Activated CD4-positive, CD25-positive, alpha-beta regulatory T cell treated with anti-CD3 and anti-CD28 coated beads, Interleukin-2, amount 50 U/mL, for 16 hours (primary cell): ENCODE measurements around the gene AVPI1.

Experiments used
- DNase-seq: peaks from one replicate; pipeline ENCODE4 v3.0.0-alpha.2; 2020; ENCODE audit warnings: low read depth, low spot score

AVPI1 gene, protein sequence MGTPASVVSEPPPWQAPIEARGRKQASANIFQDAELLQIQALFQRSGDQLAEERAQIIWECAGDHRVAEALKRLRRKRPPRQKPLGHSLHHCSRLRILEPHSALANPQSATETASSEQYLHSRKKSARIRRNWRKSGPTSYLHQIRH

DNA sequence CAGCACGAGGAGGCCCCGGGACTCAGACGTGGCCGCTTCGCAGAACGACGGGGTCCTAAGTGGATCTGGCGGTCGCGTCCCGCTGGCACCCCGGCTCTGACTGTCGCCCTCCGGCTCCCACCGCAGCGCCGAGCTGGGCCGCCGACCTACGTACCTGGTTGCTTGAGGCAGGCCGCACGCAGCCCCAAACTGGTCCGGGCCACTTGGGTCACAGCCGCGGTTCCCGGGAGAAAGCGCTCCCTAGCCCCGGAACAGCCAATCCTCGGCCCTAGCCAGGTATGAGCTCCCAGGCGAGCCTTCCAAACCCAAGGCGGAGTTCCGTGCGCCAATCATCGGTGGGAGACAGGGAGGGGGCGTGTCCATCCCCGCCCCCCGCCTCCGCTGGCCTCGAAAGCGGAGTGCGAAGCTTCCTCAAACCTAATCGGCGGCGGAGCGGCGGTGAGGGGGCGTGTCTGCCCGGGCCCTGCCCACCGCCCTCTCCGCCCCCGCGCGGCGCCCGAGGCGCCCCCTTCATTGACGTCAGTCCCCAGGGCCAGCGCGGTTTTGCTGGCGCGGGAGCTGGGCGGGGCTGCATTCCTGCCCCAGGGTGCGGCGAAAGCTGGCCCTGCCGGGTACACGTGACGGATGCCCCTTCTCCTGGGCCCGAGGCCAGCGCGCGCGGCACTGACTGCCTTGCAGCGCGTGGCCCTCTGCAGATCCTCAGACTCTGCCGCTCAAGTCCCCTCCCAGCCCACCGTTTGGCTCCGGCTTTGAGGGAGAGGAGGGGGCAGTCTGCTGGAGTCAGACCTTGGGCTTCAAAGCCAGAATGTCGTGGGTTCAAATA, at the start of gene AVPI1:
Gene AVPI1 (minus strand): TSS at position 280 of the 823 bp plus-strand sequence. CDS start 7,336 bp downstream, outside the sequence.
- peak; percentile 90 for DNase-seq

DNA sequence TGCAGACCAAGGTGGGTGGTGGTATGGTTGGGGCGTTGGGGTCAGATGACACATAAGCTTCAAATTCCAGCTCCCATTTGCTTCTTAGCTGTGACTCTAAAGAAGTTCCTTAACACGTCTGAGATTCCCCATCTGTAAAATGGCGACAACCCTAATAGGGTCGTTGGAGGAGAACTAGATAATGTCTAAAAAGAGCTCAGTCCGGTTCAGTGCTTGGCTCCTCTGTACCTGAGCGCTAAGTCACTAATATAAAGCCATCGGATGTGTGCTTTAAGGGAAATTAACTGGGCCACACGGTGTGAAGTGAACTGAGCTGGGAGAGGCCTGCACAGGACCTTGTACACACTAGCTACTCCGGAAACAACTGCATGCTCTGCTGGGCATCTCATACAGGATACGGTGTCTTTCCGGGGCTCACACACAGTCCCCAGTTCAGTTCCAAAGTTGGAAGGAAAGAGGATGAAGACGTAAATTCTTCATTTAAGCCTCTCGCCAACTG, 49.4 kb upstream of the AVPI1 start:
- no peak for DNase-seq

DNA sequence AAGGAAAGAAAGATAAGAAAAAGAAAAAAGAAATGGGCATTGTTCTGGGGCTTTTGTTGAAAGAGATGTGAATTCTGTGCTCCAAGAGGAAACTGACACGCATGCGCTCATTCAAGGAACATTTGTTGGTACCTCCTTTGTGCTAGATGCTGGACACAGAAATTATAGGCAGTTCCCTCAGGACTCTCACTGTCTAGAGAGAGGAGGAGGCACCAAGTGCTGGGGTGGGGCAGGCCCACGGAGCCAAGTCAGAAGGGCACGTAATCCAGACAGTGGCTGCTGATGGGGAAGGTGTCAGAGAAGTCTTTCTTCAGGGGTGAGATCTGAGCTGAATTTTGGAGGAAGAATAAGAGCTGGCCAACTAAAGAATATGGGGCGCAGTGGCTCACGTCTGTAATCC, 47.0 kb upstream of the AVPI1 start:
- no peak for DNase-seq

GRCh38 chr10:97733256-97733655, 46.2 kb upstream of the AVPI1 start:
- DNase-seq = no peak

DNA sequence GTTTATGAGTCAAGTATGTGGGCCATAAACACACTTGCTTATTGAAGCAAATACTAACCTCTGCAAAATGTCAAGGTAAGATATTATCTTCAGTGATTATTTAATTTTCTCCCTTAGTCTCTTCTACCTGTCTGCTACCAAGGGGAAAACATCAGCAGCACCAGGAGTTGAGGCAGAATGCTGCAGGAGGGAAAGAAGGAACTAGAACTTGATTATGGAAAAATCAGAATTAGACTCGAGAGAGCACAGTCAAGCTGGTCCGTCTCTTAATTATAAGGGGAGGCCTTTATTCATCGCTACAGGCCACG, 45.0 kb upstream of the AVPI1 start:
- DNase-seq = no peak

DNA sequence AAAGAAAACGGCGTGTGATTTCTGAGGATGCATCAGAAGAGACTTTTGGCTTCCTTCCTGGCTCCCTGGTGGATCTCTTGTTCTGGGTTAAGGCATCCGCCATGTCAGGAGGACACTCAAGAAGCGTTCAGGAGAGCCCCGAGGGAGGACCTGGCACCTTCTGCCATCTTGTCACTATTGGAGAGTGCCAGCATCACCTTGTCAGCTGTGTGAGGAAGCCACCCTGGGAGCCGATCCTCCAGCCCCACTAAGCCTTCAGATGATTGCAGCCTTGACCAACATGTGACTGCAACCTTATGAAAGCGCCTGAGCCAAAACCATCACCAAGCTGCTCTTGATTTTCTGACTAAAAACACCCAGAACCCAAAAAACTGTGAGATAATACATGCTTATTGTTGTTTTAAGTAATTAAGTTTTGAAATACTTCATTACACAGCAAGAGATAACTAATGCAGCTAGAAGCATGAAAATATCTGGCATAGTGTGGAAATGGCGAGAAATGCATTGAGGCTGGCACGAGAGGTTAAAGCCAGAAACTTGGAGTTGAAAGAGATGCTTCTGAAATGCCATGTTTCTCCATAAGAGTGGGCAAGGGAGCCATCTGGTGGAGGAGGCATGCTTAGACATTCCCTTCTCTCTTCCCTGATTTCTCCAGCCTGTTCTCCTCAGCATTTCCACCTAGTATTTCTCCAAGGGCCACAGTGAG, 44.5 kb upstream of the AVPI1 start:
- DNase-seq = peak; percentile 26

GRCh38 chr10:97729014-97729413, 42.0 kb upstream of the AVPI1 start:
- no peak for DNase-seq

DNA sequence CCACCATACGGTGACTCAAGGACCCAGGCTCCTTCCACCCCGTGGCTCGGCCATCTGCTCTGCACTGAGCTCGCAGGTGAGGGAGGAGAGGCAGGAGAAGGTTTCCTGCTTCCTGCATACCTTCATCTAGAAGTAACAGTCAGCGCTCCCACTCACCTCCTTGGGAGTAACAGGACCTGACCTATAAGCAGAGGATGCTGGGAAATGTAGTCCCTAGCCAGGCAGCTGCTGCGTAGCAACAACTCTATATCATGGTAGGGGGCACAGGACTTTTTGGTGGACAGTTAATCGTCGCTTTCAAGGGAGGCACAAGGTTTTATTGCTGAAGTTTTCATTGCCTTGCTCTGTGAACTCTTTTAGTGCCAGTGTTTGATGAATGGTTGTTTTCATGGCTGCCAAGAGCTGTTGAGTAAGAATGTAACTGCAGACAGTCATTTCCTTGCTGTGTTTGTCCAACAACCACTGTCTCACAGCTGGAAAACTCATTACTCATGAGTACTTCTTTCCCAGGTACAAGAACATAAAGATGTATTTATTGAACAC, 39.7 kb upstream of the AVPI1 start:
- DNase-seq = no peak

GRCh38 chr10:97724341-97724941, 37.4 kb upstream of the AVPI1 start:
- DNase-seq = no peak

DNA sequence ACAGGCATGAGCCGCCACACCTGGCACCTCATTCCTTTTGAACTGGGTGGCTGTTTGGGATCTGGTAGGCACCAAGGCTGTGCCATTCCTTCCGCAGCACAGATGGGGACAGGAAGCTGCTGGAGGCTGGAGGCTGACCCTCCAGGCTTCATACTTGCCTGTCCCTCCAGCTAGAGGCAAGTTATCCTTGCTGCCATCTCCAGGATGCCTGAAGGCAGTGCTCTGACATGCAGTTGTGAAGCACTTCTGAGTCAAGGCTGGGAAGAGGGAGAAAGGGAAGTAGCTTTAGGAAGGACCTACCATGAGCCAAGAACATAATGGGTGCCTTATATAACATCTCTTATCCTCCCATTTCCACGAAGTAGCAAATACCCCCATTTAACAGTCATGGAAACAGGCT, 36.0 kb upstream of the AVPI1 start:
- no peak for DNase-seq

DNA sequence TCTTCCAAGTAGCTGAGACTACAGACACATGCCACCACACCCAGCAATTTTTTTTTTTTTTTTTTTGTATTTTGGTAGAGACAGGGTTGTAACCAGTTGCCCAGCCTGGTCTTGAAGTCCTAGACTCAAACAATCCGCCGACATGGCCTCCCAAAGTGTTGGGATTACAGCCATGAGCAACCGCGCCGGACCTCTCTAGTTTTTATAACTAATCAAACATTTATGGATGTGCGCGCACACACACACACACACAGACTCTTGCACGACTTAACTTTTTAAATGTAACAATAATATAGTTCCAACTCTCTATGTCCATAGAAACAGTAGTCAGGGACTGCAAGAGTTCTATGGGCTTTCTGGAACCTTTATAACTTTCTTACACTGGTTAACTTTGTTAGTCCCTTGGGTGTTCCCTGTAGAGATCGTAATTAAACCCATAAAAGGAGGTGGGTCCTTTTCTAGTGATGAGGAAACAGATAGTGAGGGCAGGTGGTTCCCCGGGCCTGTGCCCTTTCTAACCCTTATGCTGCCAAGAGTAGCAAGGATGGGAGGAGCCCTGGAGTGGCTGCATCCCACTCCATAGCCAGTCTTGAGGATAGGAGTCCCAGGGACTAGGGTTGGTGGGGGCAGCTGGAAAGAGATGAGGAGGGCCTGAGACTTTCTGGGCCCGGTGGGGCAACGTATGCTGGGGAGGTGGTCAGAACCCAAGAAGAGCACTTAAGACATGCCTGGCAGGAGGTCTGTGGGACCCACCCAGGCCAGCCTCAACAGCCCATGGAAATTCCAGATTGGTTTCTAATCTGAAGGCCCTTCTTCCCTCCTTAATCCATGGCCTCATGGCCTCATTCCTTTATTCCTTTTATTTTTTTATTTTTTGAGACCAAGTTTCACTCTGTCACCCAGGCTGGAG, 35.1 kb upstream of the AVPI1 start:
- DNase-seq = no peak

GRCh38 chr10:97719602-97720001, 32.6 kb upstream of the AVPI1 start:
- no peak for DNase-seq

DNA sequence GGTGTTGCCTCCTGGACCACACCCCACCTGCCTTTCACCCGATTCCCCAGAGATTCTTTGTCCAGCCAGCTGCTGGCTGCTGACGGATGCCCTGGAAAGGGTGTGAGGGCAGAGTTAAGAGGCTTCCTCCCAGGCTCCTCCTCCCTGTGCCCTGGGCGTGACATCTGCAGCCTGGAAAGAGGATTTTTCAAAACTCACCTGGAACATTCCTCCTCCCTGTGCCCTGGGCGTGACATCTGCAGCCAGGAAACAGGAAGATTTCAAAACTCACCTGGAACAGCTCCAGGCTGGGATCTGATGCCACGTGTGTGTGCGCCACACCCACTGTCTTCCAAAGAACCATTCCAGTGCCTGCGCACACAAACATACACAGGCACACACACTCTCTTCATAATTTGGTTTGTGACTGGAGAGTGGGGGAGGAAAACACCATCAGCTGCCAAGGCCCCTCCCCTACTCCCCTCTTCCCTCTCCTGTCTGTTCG, 31.7 kb upstream of the AVPI1 start:
- no peak for DNase-seq

GRCh38 chr10:97718178-97718577, 31.1 kb upstream of the AVPI1 start:
- no peak for DNase-seq

DNA sequence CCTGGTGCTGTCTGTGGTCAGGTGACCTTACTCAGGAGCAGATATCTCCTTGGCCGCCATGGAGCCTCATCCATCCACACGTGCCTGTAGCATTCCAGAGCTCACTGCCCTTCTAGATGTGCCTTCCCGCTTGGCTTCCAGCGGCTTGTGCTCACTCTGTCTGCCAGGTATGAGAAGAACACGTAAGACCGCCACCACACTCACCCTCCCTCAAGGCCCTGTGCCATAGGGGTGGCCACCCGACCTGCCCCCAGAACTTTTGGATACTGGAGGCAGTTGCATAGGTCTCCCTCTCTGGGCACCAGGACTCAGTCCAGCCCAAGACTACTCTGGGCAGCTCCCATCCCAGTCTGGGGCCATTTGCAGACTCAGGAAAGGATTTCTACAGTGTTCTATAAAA, 30.6 kb upstream of the AVPI1 start:
- DNase-seq = no peak

- DNase-seq = no peak
These were observed 28.3 kb upstream of the AVPI1 start for GRCh38 chr10:97715259-97715874.

DNA sequence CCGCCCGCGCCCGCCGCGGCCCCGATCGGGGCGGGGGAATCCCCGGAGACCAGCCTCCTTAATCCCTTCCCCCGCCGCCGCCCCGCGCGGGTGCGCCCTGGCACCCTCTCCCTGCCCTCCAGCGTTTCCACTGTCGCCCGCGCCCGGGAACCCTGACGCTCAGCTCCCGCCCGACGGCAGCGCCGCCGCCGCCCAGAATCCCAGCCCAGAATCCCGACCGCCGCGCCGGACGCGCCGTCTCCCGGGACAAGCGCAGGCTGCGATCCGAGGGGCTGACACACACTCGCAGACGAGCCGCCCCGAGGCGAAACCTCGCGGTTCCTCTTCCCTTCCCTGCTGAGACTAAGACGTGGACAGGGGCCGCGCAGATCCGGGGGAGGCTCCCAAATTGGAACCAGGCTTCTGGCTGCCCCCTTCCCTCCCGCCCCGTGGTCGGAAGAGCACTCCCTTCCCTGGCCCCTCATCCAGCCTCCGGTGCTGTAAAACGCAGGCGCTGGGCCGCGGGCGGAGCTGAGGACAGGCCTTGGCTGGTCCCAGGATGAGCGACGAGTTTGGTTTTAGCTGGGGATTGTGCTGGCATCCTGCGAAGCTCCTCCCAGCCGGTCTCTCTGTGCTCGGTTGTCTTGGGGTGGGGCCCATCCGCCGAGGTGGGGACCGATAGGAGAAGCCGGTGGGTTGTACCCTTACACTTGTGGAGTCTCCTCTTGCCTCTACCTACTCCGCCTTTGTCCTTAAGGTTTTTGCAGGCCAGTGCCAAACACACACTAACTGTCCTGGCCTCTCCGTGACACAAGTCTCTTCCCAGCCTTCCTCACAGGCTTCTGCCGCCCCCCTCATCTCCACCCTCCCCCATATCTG, 27.6 kb upstream of the AVPI1 start:
- DNase-seq = no peak

GRCh38 chr10:97713826-97714400, 26.9 kb upstream of the AVPI1 start:
- DNase-seq = no peak

DNA sequence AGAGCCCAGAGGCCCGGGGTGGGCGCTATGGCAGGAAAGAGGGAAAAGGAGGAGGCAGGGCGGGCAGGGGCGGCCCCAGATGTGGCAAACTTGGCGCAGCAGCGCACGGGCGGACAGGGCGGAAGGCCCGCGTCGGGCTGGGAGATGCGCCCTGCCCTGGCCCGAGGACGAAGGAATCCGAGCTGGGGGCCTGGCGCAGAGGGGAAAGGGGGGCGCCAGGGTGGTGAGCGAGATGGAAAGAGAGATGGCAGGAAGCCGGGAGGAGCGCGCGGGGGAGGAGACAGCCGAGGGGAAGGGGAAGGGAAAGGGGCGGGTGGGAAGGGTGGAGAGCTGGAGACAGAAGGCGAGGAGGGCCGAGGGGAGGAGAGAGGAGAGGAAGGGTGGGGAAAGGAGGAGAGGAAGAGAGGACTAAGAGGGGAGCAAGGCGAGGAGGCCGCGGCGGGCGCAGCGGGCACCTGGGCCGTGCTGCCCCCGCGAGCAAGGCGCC, 26.3 kb upstream of the AVPI1 start, which contains the start of gene MARVELD1:
Gene MARVELD1 (plus strand): TSS at position 392 of the 487 bp plus-strand sequence. CDS start 147 bp downstream, outside the sequence.
- DNase-seq = no peak
